ENCODE measurements around the gene PRAME.

Gene PRAME

GRCh38 chr22:22576989-22577427 is 17.9 kb upstream of the PRAME start:
- TF ChIP-seq CREB5 (CRISPR knock-in tag; IDR thresholded peaks at IDR 0.05; ENCODE audit: low read depth) (no peak), ZNF565 (CRISPR knock-in tag; conservative IDR thresholded peaks at IDR 0.05; ENCODE audit: low read depth) (no peak), CSDC2 (CRISPR knock-in tag; IDR thresholded peaks at IDR 0.05) (no peak), ZNF8 (CRISPR knock-in tag; IDR thresholded peaks at IDR 0.05) (no peak)
- no peak for ATAC-seq

GRCh38 chr22:22576244-22576988 is 17.4 kb upstream of the PRAME start:
- TF ChIP-seq GLIS3 (CRISPR knock-in tag; IDR thresholded peaks at IDR 0.05) (no peak), PPARA (CRISPR knock-in tag; IDR thresholded peaks at IDR 0.05; ENCODE audit: borderline replicate concordance) (0 out of 2 replicates have a peak, but pooled peaks have one; percentile 24)
- peak; percentile 100 for ATAC-seq

- ATAC-seq: no peak
- TF ChIP-seq ISL1 (CRISPR knock-in tag; IDR thresholded peaks at IDR 0.05): no peak
- TF ChIP-seq ZNF8 (CRISPR knock-in tag; IDR thresholded peaks at IDR 0.05): no peak
Measured at GRCh38 chr22:22574361-22574760, 15.3 kb upstream of the PRAME start.

GRCh38 chr22:22573047-22573889 is 14.2 kb upstream of the PRAME start:
- no peak for ATAC-seq

GRCh38 chr22:22571862-22572261 is 12.8 kb upstream of the PRAME start:
- no peak for TF ChIP-seq TCF4 (CRISPR knock-in tag; IDR thresholded peaks at IDR 0.05; ENCODE audit: borderline replicate concordance)
- TF ChIP-seq CSDC2 (CRISPR knock-in tag; IDR thresholded peaks at IDR 0.05): no peak
- no peak for TF ChIP-seq ISL1 (CRISPR knock-in tag; IDR thresholded peaks at IDR 0.05)
- no peak for TF ChIP-seq ESRRG (CRISPR knock-in tag; IDR thresholded peaks at IDR 0.05)
- TF ChIP-seq PPARA (CRISPR knock-in tag; IDR thresholded peaks at IDR 0.05; ENCODE audit: borderline replicate concordance): no peak
- no peak for TF ChIP-seq POU6F1 (CRISPR knock-in tag; IDR thresholded peaks at IDR 0.05; ENCODE audit: borderline replicate concordance, low read depth)
- TF ChIP-seq ZNF8 (CRISPR knock-in tag; IDR thresholded peaks at IDR 0.05): no peak
- no peak for TF ChIP-seq GLIS3 (CRISPR knock-in tag; IDR thresholded peaks at IDR 0.05)
- TF ChIP-seq ZNF565 (CRISPR knock-in tag; conservative IDR thresholded peaks at IDR 0.05; ENCODE audit: low read depth): no peak
- no peak for TF ChIP-seq TSHZ2 (CRISPR knock-in tag; IDR thresholded peaks at IDR 0.05)
- TF ChIP-seq BACH2 (CRISPR knock-in tag; IDR thresholded peaks at IDR 0.05; ENCODE audit: borderline replicate concordance): no peak
- no peak for ATAC-seq

More at GRCh38 chr22:22573047-22573889, 14.2 kb upstream of the PRAME start:
- TF ChIP-seq SNAI2 (CRISPR knock-in tag; IDR thresholded peaks at IDR 0.05) (no peak), ZNF70 (CRISPR knock-in tag; IDR thresholded peaks at IDR 0.05) (no peak), GLIS3 (CRISPR knock-in tag; IDR thresholded peaks at IDR 0.05) (no peak)

- ATAC-seq: no peak
- no peak for TF ChIP-seq ZFP3 (CRISPR knock-in tag; IDR thresholded peaks at IDR 0.05)
- no peak for TF ChIP-seq ISL1 (CRISPR knock-in tag; IDR thresholded peaks at IDR 0.05)
- no peak for TF ChIP-seq POU6F1 (CRISPR knock-in tag; IDR thresholded peaks at IDR 0.05; ENCODE audit: borderline replicate concordance, low read depth)
- no peak for TF ChIP-seq RARB (CRISPR knock-in tag; IDR thresholded peaks at IDR 0.05)
- no peak for TF ChIP-seq TOX (CRISPR knock-in tag; IDR thresholded peaks at IDR 0.05; ENCODE audit: borderline replicate concordance)
- no peak for TF ChIP-seq ZNF70 (CRISPR knock-in tag; IDR thresholded peaks at IDR 0.05)
- no peak for TF ChIP-seq CSDC2 (CRISPR knock-in tag; IDR thresholded peaks at IDR 0.05)
- no peak for TF ChIP-seq ESRRG (CRISPR knock-in tag; IDR thresholded peaks at IDR 0.05)
- TF ChIP-seq CSRNP3 (CRISPR knock-in tag; IDR thresholded peaks at IDR 0.05): no peak
- TF ChIP-seq OSR1 (CRISPR knock-in tag; IDR thresholded peaks at IDR 0.05): no peak
- no peak for TF ChIP-seq BACH2 (CRISPR knock-in tag; IDR thresholded peaks at IDR 0.05; ENCODE audit: borderline replicate concordance)
- no peak for TF ChIP-seq ZC3H10 (CRISPR knock-in tag; IDR thresholded peaks at IDR 0.05)
- no peak for TF ChIP-seq SNAI2 (CRISPR knock-in tag; IDR thresholded peaks at IDR 0.05)
Measured at GRCh38 chr22:22571429-22571828, 12.4 kb upstream of the PRAME start.
